H1 (cell line): ENCODE data around the gene ST6GALNAC3. TPM values are rescaled to one million over a fixed set of nuclear protein-coding genes. Genes with fewer than 3 reads are reported as not detected.

Experiments used
- CTCF ChIA-PET: fragments of 300-600 bp; sonication (Branson Sonifier 250); formaldehyde crosslinking; loops from one replicate; lab custom pipeline; 2021; ENCODE audit not compliant: partially characterized antibody; lab: Charles Lee
- POLR2A ChIA-PET: fragments of 300-600 bp; sonication (Branson Sonifier 250); formaldehyde crosslinking; loops from one replicate; lab custom pipeline; 2021; ENCODE audit warnings: inconsistent platforms; ENCODE audit not compliant: partially characterized antibody; lab: Charles Lee
- DNase-seq, 2 experiments: peaks; one replicate each; pipeline versions ENCODE4 v3.0.0 to v3.0.0-alpha.2; 2010 to 2022; ENCODE audit warnings: low spot score in 2 of 2, low read depth in 1 of 2, mixed read lengths in 1 of 2
- FAIRE-seq: peaks from 2 replicates; lab custom pipeline; 2011; peaks lifted over from hg19 to GRCh38; lab: Jason Lieb, UNC
- H2AFZ ChIP-seq: 2 replicates; pipeline ENCODE4 v1.8.1; 2012; ENCODE audit warnings: low read length, inconsistent platforms
- H2AK5ac ChIP-seq: 2 replicates; pipeline ENCODE4 v1.6.1; 2013; ENCODE audit warnings: low read depth, low read length
- H2BK120ac ChIP-seq: replicated peaks from 2 replicates; pipeline ENCODE3; 2013; ENCODE audit warnings: low read depth, low read length, inconsistent platforms
- H2BK12ac ChIP-seq: 2 replicates; pipeline ENCODE4 v1.6.1; 2013; ENCODE audit warnings: low read depth, low read length
- H2BK15ac ChIP-seq: 2 replicates; pipeline ENCODE4 v1.6.1; 2013; ENCODE audit warnings: low read length
- H2BK20ac ChIP-seq: 2 replicates; pipeline ENCODE4 v1.6.1; 2013; ENCODE audit warnings: low read length
- H2BK5ac ChIP-seq: 2 replicates; pipeline ENCODE4 v1.6.1; 2013; ENCODE audit warnings: low read depth, low read length
- H3K14ac ChIP-seq: 2 replicates; pipeline ENCODE4 v1.6.1; 2013; ENCODE audit warnings: inconsistent platforms; ENCODE audit not compliant: insufficient read length
- H3K18ac ChIP-seq: 2 replicates; pipeline ENCODE4 v1.6.1; 2013; ENCODE audit warnings: low read length; ENCODE audit errors: extremely low read depth
- H3K23ac ChIP-seq: 2 replicates; pipeline ENCODE4 v1.6.1; 2013; ENCODE audit warnings: inconsistent platforms; ENCODE audit not compliant: insufficient read length
- H3K23me2 ChIP-seq: 2 replicates; pipeline ENCODE4 v1.6.1; 2013; ENCODE audit warnings: low read depth, low read length
- H3K27ac ChIP-seq: 2 replicates; pipeline ENCODE4 v1.6.1; 2011; ENCODE audit warnings: low read depth, low read length, inconsistent platforms
- H3K27me3 ChIP-seq, 4 experiments: replicated peaks in 1 of 4; 1 replicate in 1 of 4; 2 replicates in 3 of 4; pipeline versions ENCODE4 v1.6.1 to v1.8.1; 2011 to 2013; ENCODE audit warnings: low read length in 3 of 4, mild to moderate bottlenecking in 3 of 4, inconsistent platforms in 2 of 4, mixed read lengths in 2 of 4, moderate library complexity in 1 of 4; ENCODE audit not compliant: control insufficient read depth in 3 of 4, insufficient read depth in 3 of 4; ENCODE audit errors: extremely low read depth in 1 of 4
- H3K36me3 ChIP-seq, 4 experiments: 2 replicates each; pipeline versions ENCODE4 v1.6.1 to v1.8.1; 2011 to 2013; ENCODE audit warnings: mild to moderate bottlenecking in 4 of 4, low read length in 3 of 4, moderate library complexity in 2 of 4, control low read depth in 1 of 4, inconsistent platforms in 1 of 4; ENCODE audit not compliant: insufficient read depth in 4 of 4, control insufficient read depth in 2 of 4
- H3K4ac ChIP-seq: replicated peaks from 2 replicates; pipeline ENCODE3; 2013; ENCODE audit warnings: low read length, low read depth, mixed read lengths, inconsistent platforms; ENCODE audit not compliant: insufficient read length
- H3K4me1 ChIP-seq, 4 experiments: replicated peaks in 1 of 4; 1 replicate in 1 of 4; 2 replicates in 3 of 4; pipeline versions ENCODE4 v1.6.1 to v1.8.1; 2011 to 2013; ENCODE audit warnings: low read length in 3 of 4, inconsistent platforms in 2 of 4, mixed read lengths in 1 of 4; ENCODE audit not compliant: insufficient read depth in 4 of 4, control insufficient read depth in 3 of 4
- H3K4me2 ChIP-seq, 2 experiments: 2 replicates each; pipeline versions ENCODE4 v1.6.1 to v1.8.1; 2011 to 2013; ENCODE audit warnings: low read depth in 2 of 2, low read length in 2 of 2, control low read depth in 1 of 2, inconsistent platforms in 1 of 2, mild to moderate bottlenecking in 1 of 2; ENCODE audit not compliant: insufficient read depth in 1 of 2
- H3K4me3 ChIP-seq, 4 experiments: fragments of 200-600, 300-600 bp in 1 of 4; sonication (generic), shearing (Covaris generic), sonication (Bioruptor Twin) in 1 of 4; 2 replicates each; pipeline versions ENCODE4 v1.5.1 to v1.8.1; 2011 to 2016; ENCODE audit warnings: low read length in 4 of 4, low read depth in 3 of 4, control low read depth in 2 of 4, inconsistent platforms in 2 of 4, mild to moderate bottlenecking in 2 of 4, mixed read lengths in 1 of 4, moderate library complexity in 1 of 4; ENCODE audit not compliant: insufficient read depth in 2 of 4; ENCODE audit errors: extremely low read depth in 1 of 4
- H3K56ac ChIP-seq: replicated peaks from 2 replicates; pipeline ENCODE3; 2013; ENCODE audit warnings: low read depth, mild to moderate bottlenecking, mixed read lengths, low read length, inconsistent platforms; ENCODE audit not compliant: insufficient read length
- H3K79me1 ChIP-seq: 2 replicates; pipeline ENCODE4 v1.6.1; 2013; ENCODE audit warnings: low read depth, low read length, control low read depth
- H3K79me2 ChIP-seq, 2 experiments: 2 replicates each; pipeline versions ENCODE4 v1.6.1 to v1.8.1; 2012 to 2013; ENCODE audit warnings: low read length in 2 of 2, mild to moderate bottlenecking in 2 of 2, inconsistent platforms in 1 of 2; ENCODE audit not compliant: insufficient read depth in 2 of 2, control insufficient read depth in 1 of 2
- H3K9ac ChIP-seq, 4 experiments: replicated peaks in 1 of 4; 1 replicate in 1 of 4; 2 replicates in 3 of 4; pipeline versions ENCODE4 v1.6.1 to v1.8.1; 2011 to 2013; ENCODE audit warnings: low read depth in 3 of 4, low read length in 3 of 4, control low read depth in 2 of 4, mild to moderate bottlenecking in 2 of 4, moderate library complexity in 2 of 4, inconsistent platforms in 1 of 4; ENCODE audit errors: extremely low read depth in 1 of 4
- H3K9me3 ChIP-seq, 2 experiments: 2 replicates each; pipeline versions ENCODE4 v1.6.1 to v1.8.1; 2012 to 2013; ENCODE audit warnings: mild to moderate bottlenecking in 2 of 2, moderate library complexity in 2 of 2, control low read depth in 1 of 2, inconsistent platforms in 1 of 2, low read depth in 1 of 2, low read length in 1 of 2, mixed read lengths in 1 of 2; ENCODE audit not compliant: insufficient read depth in 2 of 2
- H4K20me1 ChIP-seq, 2 experiments: replicated peaks in 1 of 2; 2 replicates each; pipeline versions ENCODE3 to v1.8.1; 2011 to 2013; ENCODE audit warnings: inconsistent platforms in 2 of 2, low read length in 2 of 2, mild to moderate bottlenecking in 1 of 2; ENCODE audit not compliant: insufficient read depth in 2 of 2, control insufficient read depth in 1 of 2
- H4K5ac ChIP-seq: 2 replicates; pipeline ENCODE4 v1.6.1; 2013; ENCODE audit warnings: low read length, low read depth, mixed read lengths, inconsistent platforms; ENCODE audit not compliant: insufficient read length
- H4K8ac ChIP-seq: 2 replicates; pipeline ENCODE4 v1.8.0; 2013; ENCODE audit warnings: mild to moderate bottlenecking, moderate library complexity, low read length, inconsistent platforms; ENCODE audit not compliant: insufficient read depth; ENCODE audit errors: extremely low read depth
- H4K91ac ChIP-seq: replicated peaks from 2 replicates; pipeline ENCODE3; 2013; ENCODE audit warnings: low read length, mixed read lengths, inconsistent platforms; ENCODE audit not compliant: insufficient read length
- CBX5 ChIP-seq: fragments of 300-800, 300-1000 bp; sonication (generic); IDR thresholded peaks from 2 replicates; pipeline ENCODE4 v1.7.1; 2016; ENCODE audit warnings: antibody characterized with exemption, low read length, low read depth
- CEBPB ChIP-seq: IDR thresholded peaks from 2 replicates; pipeline ENCODE4 v1.6.1; 2012; ENCODE audit warnings: low read depth, low read length
- CHD2 ChIP-seq: IDR thresholded peaks from 2 replicates; pipeline ENCODE4 v1.6.1; 2012; ENCODE audit warnings: low read length, improper control_type of control experiment
- CTBP2 ChIP-seq: IDR thresholded peaks from 2 replicates; pipeline ENCODE4 v1.7.0; 2011; ENCODE audit warnings: borderline replicate concordance, mild to moderate bottlenecking, moderate library complexity, mixed read lengths, low read length; ENCODE audit not compliant: insufficient read depth, insufficient read length
- GTF2F1 ChIP-seq: IDR thresholded peaks from 2 replicates; pipeline ENCODE4 v1.6.1; 2012; ENCODE audit warnings: low read depth, low read length, improper control_type of control experiment, borderline replicate concordance
- KDM1A ChIP-seq: fragments of 200-600, 300-600 bp; sonication (generic); IDR thresholded peaks from 2 replicates; pipeline ENCODE4 v1.7.1; 2016; ENCODE audit warnings: mild to moderate bottlenecking, low read length, borderline replicate concordance
- SRF ChIP-seq: IDR thresholded peaks from 2 replicates; pipeline ENCODE4 v1.6.1; 2011; ENCODE audit warnings: mild to moderate bottlenecking, low read depth, low read length, moderate library complexity
- TAF7 ChIP-seq: optimal IDR thresholded peaks from 2 replicates; pipeline ENCODE3; 2011; ENCODE audit warnings: low read depth, mild to moderate bottlenecking, inconsistent platforms, low read length, moderate library complexity, borderline replicate concordance
- TBP ChIP-seq: IDR thresholded peaks from 2 replicates; pipeline ENCODE4 v1.6.1; 2011; ENCODE audit warnings: low read depth, low read length, improper control_type of control experiment
- ZNF274 ChIP-seq: IDR thresholded peaks from 2 replicates; pipeline ENCODE4 v1.7.0; 2012; ENCODE audit warnings: low read length, borderline replicate concordance; ENCODE audit errors: extremely low read depth
- WGBS, 2 experiments: shearing (Covaris generic) in 1 of 2; methylation state at CpG; one replicate each; pipeline versions ENCODE4 v1.1.6 to v1.1.7; 2013 to 2015; ENCODE audit warnings: low lambda C conversion rate in 2 of 2, mixed read lengths in 2 of 2, inconsistent platforms in 1 of 2, low coverage in 1 of 2, missing lambda C conversion rate in 1 of 2; ENCODE audit not compliant: insufficient replicate concordance in 2 of 2, insufficient coverage in 1 of 2, insufficient read length in 1 of 2; ENCODE audit errors: extremely low coverage in 1 of 2, missing lambda C conversion rate in 1 of 2; 5-methylcytosine and 5-hydroxymethylcytosine counted together
- polyA plus RNA-seq, 7 experiments: library from polyadenylated mRNA; depleted of rRNA in 3 of 7; stranded (reverse) in 5 of 7; unstranded in 2 of 7; fragments of >200 nt in 5 of 7; fragments of 200-250 nt in 2 of 7; gene quantifications; 1 replicate in 5 of 7; 2 replicates in 1 of 7; 4 replicates in 1 of 7; pipeline versions ENCODE4 v1.2.1 to v1.2.3, GENCODE V29; 2011 to 2013; ENCODE audit warnings: missing spikeins in 2 of 7, mixed read lengths in 2 of 7
- total RNA-seq: library from RNA; stranded (reverse); fragmentation: NEBNext Ultra II Directional; extraction: Animal tissue kit (Norgen Biotek cat#: 25700); gene quantifications from 2 replicates; pipeline ENCODE4 v1.2.1, GENCODE V29; 2021

Gene ST6GALNAC3
- total and polyA plus RNA-seq, 2 of the 8 experiments (the other 6 are each of a cell fraction or from before 2014, with no cell fraction given), result 4.9 to 19.0 TPM

DNA sequence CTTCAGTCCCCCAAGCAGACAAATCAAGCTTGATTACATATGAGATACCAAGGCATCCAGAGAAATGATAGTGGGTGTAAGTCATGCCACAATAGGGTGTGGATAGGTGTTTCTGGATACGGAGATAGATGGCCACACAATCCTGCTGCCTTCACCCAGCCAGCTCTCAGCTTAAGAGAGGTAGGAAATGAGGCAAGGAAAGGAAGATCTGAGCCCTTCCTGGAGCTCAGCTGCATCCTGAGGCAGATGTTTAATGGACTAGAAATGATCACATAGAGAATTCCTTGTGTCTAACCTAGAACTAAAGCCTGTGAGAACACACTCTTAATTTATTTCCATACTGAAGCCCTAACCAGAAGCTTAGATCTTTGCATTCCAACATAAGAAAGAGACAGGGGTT is 210.3 kb downstream of the ST6GALNAC3 start:
- POLR2A ChIA-PET, result no interaction called here
- Histone ChIP-seq H2BK12ac (no peak overlapping the region), H4K5ac (no peak overlapping the region), H3K4me2 (no peak overlapping the region), H2AK5ac (no peak overlapping the region), H4K20me1 (no peaks in the 10 kb centered on the region), H3K27ac (no peak overlapping the region), H3K4me1 (no peaks in the 10 kb centered on the region), H3K4me3 (no peak overlapping the region), H3K27me3 (no peaks in the 10 kb centered on the region), H2BK15ac (0 out of 2 replicates have a peak overlapping the region, but pooled peaks have one; percentile 22), H3K36me3 (no peaks in the 10 kb centered on the region), H2AFZ (no peak overlapping the region), H4K8ac (no peak overlapping the region), H2BK120ac (no peak overlapping the region), H3K14ac (no peak overlapping the region), H3K9me3 (no peaks in the 10 kb centered on the region), H3K23me2 (no peaks in the 10 kb centered on the region), H3K23ac (no peak overlapping the region), H3K79me2 (no peaks in the 10 kb centered on the region), H3K9ac (no peak overlapping the region), H2BK5ac (no peak overlapping the region), H2BK20ac (no peak overlapping the region), H3K18ac (no peak overlapping the region), H3K56ac (no peak overlapping the region), H3K4ac (no peak overlapping the region), H3K79me1 (no peaks in the 10 kb centered on the region), H4K91ac (no peak overlapping the region)
- 94% methylated on average over 1 of the region's 1 CpG; no CpG with 5 or more reads in 1 of the 2 experiments for WGBS, 2 experiments
- FAIRE-seq (no peak), DNase-seq (no peak)
- TF ChIP-seq CBX5, result no peak
- no peak for TF ChIP-seq CEBPB
- TF ChIP-seq KDM1A, result no peak
- no peak for TF ChIP-seq SRF
- no peak for TF ChIP-seq CHD2
- TF ChIP-seq TBP, result no peak
- no peak for TF ChIP-seq GTF2F1
- no peak for TF ChIP-seq CTBP2
- TF ChIP-seq ZNF274, result no peak
- TF ChIP-seq TAF7, result no peak
- CTCF ChIA-PET, result interaction anchor here (0.9 to 1.2 kb wide), 2 partner anchors 29 to 48 kb away, joined by 3 read pairs; no protein-coding TSS in a partner anchor
